ENCODE measurements around the gene AIDA.

DNA sequence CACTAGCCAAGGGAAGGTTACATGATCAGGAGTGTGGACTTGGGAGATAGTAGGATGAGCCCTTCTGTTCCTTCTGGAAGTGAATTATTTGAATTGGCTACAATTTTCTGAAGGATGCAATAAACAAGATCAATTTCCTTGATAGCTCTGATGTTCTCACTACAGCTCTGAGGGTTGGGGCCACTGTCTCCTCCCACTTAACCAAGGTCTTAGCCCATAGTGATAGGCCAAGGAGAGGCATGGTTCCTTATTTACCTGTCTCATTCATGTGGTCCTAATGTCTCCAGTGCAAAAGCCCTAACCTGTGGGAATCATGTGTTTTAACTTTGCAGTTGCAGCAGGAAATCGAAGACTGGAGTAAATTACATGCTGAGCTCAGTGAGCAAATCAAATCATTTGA is 59.6 kb downstream of the AIDA start:
- TF ChIP-seq, protein P1, sequence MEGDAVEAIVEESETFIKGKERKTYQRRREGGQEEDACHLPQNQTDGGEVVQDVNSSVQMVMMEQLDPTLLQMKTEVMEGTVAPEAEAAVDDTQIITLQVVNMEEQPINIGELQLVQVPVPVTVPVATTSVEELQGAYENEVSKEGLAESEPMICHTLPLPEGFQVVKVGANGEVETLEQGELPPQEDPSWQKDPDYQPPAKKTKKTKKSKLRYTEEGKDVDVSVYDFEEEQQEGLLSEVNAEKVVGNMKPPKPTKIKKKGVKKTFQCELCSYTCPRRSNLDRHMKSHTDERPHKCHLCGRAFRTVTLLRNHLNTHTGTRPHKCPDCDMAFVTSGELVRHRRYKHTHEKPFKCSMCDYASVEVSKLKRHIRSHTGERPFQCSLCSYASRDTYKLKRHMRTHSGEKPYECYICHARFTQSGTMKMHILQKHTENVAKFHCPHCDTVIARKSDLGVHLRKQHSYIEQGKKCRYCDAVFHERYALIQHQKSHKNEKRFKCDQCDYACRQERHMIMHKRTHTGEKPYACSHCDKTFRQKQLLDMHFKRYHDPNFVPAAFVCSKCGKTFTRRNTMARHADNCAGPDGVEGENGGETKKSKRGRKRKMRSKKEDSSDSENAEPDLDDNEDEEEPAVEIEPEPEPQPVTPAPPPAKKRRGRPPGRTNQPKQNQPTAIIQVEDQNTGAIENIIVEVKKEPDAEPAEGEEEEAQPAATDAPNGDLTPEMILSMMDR (IDR thresholded peaks at IDR 0.05; ENCODE audit: borderline replicate concordance, extremely low read depth, low read length, poor library complexity, severe bottlenecking): no peak
- no peak for TF ChIP-seq EZH2 (IDR thresholded peaks at IDR 0.05; ENCODE audit: borderline replicate concordance, low read depth, low read length, severe bottlenecking)

Data from DND-41 (cell line).